GM19397 (cell line): Measurements from ENCODE around the gene AACS.
"Not testable (repeated sequence)": the region's sequence is repeated elsewhere in the genome, so short reads cannot be mapped to it uniquely, and the experiment has no call there.

Source experiments
- ATAC-seq: cut with Tn5 transposase; IDR thresholded peaks from one replicate; pipeline ENCODE4 v1.9.1; 2021; ENCODE audit warnings: mild to moderate bottlenecking, moderate library complexity; ENCODE audit not compliant: unreplicated experiment

The AACS gene

GRCh38 chr12:125056306-125056705, 8.9 kb upstream of the AACS start:
- no peak for ATAC-seq

DNA sequence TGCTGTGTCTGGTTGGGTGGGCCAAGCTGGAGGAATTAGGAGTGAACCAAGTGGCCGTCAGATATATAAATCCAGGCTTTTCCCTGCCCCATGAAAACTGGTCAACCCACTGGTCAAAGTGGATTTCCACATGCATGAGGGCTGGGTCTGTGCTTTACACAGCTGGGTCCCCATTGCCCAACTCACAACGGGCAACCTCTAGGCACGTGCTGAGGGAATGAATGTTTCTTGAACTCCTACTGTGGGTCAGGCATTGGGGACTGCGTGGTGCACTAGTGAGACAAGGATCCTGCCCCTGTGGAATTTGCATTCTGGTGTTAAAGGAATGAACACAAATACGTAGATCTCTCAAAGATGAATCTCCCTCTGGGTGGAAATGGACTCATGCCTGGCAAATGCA, 7.5 kb upstream of the AACS start:
- no peak for ATAC-seq

GRCh38 chr12:125061229-125061628, 4.0 kb upstream of the AACS start:
- no peak for ATAC-seq

GRCh38 chr12:125063522-125063921, 1.7 kb upstream of the AACS start:
- ATAC-seq, result not testable (repeated sequence)

GRCh38 chr12:125064492-125064891, 743 bp upstream of the AACS start:
- no peak for ATAC-seq

- ATAC-seq, result peak; percentile 6
Measured at GRCh38 chr12:125065919-125066570, 810 bp downstream of the AACS start.

DNA sequence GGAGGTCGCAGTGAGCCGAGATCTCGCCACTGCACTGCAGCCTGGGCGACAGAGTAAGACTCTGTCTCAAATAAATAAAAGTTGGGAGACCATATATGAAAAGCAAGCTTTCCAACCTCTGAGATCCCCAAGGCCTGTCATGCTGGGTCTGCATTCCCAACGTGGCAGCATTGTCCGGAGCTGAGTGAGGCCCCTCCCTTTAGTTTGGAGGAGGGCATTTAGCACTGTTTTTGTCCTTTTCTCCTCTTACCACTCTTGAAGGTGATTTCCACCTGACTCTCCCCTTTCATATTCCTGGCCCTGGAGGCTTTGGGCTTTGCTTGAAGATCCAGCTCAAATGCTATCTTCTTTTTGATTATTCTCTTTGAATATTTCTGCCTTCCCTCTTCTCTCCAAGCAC, 3.2 kb downstream of the AACS start:
- no peak for ATAC-seq

DNA sequence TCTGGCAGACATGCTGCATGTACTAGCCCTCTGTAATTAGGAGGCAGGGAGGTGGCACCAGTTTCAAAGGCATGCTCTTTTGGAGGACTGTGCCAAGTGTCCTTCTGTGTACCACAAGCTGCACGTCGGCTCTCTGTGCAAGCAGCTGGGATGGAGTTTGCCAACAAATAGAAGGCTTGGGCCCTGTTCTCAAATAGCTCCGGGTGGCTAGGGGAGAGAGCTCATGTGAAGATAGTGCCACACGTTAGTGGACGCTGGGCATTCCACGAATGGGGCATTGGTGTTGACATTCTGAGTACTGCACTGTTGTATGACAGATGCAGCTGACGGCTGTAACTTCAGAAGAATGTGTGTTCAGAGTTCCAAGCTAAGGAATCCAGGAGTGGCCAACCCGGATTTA, 4.4 kb downstream of the AACS start:
- ATAC-seq, result no peak

DNA sequence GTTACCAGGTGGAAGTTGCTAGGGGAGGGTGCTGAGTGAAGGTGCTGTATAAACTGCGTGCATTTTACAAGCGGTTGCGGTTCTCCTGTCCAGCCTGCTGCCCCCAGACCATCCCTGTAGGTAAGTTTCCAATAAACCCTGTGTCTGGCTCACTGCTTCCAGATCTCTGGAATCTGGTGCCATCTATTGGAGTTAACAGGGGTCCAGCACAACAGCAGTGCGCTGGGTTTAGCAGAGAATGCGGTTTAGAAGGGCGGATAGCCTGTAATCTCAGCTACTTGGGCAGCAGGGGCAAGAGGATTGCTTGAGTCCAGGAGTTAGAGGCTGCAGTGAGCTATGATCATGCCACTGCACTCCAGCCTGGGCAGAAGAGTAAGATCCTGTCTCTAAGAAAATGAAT, 4.9 kb downstream of the AACS start:
- no peak for ATAC-seq

DNA sequence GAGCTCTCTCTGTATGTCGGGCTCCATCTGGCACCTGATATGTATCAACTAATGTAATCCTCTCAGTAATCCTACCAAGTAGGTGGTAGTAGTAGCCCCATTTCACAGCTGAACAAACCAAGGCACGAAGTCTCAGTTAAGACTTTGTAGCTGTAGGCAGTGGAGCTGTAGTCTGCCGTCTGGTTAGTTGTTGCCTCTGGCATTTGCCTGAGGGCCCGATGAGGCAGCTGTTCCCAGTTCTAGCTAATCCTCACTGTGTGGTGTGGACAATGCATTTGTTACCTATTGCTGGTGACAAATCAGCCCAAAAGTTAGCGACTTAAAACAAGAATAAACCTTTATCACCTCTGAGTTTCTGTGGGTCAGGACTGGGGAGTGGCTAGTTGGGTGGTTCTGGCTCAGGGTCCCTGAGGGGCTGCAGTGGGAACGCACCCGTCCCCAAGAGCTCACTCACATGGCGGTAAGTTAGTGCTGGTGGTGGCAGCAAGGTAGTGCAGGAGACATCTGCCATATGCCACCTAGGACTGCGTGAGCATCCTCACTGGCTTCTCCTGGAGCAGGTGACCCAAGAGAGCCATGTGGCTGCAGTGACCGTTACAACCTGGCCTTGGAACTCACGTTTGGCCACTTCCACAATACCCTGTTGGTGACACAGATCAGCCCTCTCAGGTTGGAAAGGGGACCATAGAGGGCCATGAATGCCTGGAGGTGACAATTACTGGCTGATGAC, 5.6 kb downstream of the AACS start:
- no peak for ATAC-seq

DNA sequence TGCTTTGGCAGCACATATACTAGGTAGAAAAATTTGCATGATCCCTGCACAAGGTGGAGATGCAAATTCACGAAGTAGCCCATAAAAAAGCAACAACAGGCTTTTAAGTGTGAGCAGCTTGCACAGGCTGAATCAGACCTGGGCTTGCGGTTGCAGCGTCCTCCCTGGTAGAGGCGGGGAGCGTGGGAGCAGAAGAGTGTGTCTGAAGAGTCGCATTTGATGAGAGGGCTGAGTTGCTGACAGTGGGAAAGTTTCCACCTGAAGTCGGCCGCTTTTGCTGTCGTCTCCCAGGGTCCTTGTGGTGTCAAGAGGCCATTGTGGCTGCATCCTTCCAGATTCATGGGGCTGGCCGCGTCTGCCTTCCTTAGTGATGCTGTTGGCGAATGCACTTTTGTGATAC, 6.2 kb downstream of the AACS start:
- no peak for ATAC-seq

DNA sequence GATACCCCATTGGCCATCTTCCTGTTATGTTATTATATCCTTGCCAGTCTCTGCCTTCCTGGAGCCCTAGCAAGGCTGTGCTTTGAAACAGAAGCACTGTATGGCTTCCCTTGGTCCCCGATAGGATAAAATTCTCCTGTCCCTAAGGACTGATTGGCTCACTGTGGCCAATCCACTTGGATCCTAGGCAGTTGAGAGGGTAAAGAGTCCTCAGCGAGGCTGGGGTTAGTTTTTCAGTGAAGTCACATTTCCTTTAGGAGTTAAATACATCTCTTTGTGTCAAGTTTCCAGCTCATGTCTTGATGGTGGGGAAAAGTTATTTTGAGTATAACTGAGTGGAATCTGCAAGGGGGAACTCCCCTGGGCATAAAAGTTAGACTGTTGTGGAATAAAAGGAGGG, 7.3 kb downstream of the AACS start:
- ATAC-seq, result no peak

GRCh38 chr12:125074294-125074693, 9.1 kb downstream of the AACS start:
- not testable (repeated sequence) for ATAC-seq

- ATAC-seq, result no peak
Measured at GRCh38 chr12:125076103-125076502, 10.9 kb downstream of the AACS start.

GRCh38 chr12:125079084-125079483, 13.8 kb downstream of the AACS start:
- no peak for ATAC-seq

DNA sequence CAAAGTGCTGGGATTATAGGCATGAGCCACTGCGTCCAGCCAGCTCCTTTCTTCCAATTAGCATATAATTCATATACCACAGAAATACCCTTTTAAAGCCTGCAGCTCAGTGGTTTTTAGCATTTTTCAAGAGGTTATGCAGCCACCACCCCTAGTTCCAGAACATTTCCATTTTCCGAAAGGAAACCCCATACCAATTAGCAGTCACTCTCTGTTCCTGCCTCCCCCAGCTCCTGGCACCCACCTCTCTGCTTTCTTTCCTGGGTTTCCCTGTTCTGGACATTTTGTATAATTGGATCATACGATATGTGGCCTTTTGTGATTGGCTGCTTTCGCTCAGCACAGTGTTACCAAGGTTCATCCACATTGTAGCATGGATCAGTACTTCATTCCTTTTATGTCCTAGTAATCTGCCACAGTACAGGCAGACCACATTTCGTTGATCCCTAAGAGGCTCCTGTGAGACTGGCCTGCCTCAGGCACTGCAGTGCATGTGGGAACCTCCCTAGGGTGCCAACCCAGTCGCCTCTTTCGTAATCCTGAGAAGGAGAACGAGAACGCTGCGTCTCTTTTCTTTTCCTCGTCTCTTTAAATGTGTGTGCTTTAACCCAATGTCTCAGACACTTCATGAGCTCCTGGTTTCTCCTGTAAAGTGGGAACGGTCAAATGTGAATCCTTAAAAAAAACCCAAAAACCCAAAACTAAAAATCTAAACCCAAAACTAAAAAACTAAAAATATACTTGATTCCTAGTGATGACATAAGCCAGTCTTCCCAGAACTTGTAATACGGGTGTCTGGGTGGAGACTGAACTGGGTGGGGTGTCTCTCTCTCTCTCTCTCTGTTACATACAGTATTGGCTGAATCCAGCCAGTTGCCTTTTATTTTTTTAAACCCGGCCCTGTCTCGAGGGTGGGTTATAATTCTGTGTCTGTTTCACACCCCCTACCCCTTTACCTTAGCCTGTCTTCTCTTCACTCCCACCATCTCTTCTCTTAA, 14.7 kb downstream of the AACS start:
- no peak for ATAC-seq

- no peak for ATAC-seq
Measured at GRCh38 chr12:125081427-125081826, 16.2 kb downstream of the AACS start.

DNA sequence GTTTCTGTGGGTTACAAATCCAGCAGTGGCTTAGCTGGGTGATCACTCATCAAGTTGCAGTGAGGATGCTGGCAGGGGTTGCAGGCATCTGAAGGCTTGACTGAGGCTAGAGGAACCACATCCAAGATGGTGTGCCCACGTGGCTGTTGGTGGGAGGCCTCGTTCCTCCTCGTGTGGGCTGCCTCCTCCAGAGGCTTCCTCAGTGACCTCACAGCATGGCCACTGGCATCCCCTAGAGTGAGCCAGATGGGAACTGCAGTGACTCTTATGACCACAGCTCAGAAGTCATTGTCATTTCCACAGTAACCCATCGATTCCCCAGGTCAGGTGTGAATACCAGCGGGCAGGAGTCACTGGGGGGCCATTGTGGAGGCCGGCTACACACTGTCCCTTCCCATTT, 17.8 kb downstream of the AACS start:
- ATAC-seq, result no peak

DNA sequence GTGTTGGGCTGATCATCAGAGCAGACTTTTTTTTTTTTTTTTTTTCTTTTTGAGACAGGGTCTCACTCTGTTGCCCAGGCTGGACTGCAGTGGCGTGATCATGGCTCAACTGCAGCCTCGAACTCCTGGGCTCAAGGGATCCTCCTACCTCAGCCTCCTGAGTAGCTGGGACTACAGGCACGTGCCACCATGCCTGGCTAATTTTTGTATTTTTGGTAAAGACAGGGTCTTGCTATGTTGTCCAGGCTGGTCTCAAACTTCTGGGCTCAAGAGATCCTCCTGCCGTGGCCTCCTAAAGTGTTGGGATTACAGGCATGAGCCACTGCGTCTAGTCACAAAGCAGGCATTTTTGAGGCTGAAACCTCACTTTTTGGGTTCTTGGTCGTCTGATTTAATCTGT, 23.0 kb downstream of the AACS start:
- ATAC-seq, result not testable (repeated sequence)

GRCh38 chr12:125089083-125089482, 23.8 kb downstream of the AACS start:
- ATAC-seq, result no peak

DNA sequence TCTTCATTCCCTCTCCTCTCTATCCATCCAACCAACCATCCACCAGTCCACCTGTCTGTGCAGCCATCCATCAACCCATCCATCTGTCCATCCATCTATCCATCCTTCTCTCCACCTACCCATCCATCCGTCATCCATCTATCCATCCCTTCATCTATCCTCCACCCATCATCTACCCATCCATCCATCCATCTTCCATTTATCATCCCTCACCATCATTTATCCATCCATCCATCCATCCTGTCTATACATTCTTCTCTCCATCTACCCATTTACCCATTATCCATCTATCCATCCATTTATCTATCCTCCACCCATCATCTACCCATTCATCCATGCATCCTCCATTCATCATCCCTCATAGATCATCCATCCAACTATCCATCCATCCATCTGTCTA, 24.4 kb downstream of the AACS start:
- ATAC-seq, result no peak

GRCh38 chr12:125090437-125090836, 25.2 kb downstream of the AACS start:
- no peak for ATAC-seq
